Activated CD8-positive, alpha-beta T cell treated with anti-CD3 and anti-CD28 coated beads for 36 hours (primary cell): ENCODE results near the gene CHST8. TPM values are rescaled to one million over a fixed set of nuclear protein-coding genes. Genes with fewer than 3 reads are reported as not detected.

Source experiments
- ATAC-seq: fragments of 200-7000 bp; cut with Tn5 transposase; one replicate; pipeline ENCODE4 v1.10.0; 2021; ENCODE audit warnings: mild to moderate bottlenecking, moderate library complexity
- CTCF ChIA-PET: fragments of 350-600 bp; sonication (Branson Sonifier 250); formaldehyde crosslinking; loops from one replicate; lab custom pipeline; 2021; ENCODE audit warnings: antibody characterized with exemption; lab: Charles Lee
- POLR2A ChIA-PET: fragments of 350-600 bp; sonication (Branson Sonifier 250); formaldehyde crosslinking; loops from one replicate; lab custom pipeline; 2021; ENCODE audit warnings: antibody characterized with exemption; lab: Charles Lee
- DNase-seq: peaks from one replicate; pipeline ENCODE4 v3.0.0-alpha.2; 2020
- H3K27ac Mint-ChIP-seq: one replicate; pipeline ENCODE4 v1.8.0; 2021; ENCODE audit warnings: mild to moderate bottlenecking, mixed read lengths
- H3K27me3 Mint-ChIP-seq: one replicate; pipeline ENCODE4 v1.8.0; 2021; ENCODE audit warnings: mixed read lengths
- H3K36me3 Mint-ChIP-seq: one replicate; pipeline ENCODE4 v1.8.0; 2021; ENCODE audit warnings: low read depth, mixed read lengths
- H3K4me1 Mint-ChIP-seq: one replicate; pipeline ENCODE4 v1.8.0; 2021; ENCODE audit warnings: low read depth, mixed read lengths
- H3K4me3 Mint-ChIP-seq: one replicate; pipeline ENCODE4 v1.8.0; 2021; ENCODE audit warnings: mild to moderate bottlenecking, moderate library complexity, mixed read lengths
- H3K9me3 Mint-ChIP-seq: one replicate; pipeline ENCODE4 v1.8.0; 2021; ENCODE audit warnings: mixed read lengths
- CTCF ChIP-seq: fragments of 200-600 bp; IDR thresholded peaks from one replicate; pipeline ENCODE4 v1.8.0; 2022; ENCODE audit warnings: antibody characterized with exemption, mild to moderate bottlenecking
- intact Hi-C: fragments of 100-400 bp; cut with micrococcal nuclease; formaldehyde crosslinking; loops from one replicate; pipeline ENCODE4 v1.10.0; 2022
- total RNA-seq, 2 experiments: library from RNA; stranded (reverse); gene quantifications; one replicate each; pipeline ENCODE4 v1.2.3, GENCODE V29; 2021

The CHST8 gene
- total RNA-seq, 2 experiments from 2014 or later: not detected

- TF ChIP-seq CTCF: no peak
- no peaks in the 10 kb centered on the region for H3K36me3 Mint-ChIP-seq
- no peak overlapping the region for H3K4me3 Mint-ChIP-seq
- ChIA-PET POLR2A (interaction anchor here (0.6 kb wide), 1 partner anchor 660 kb away, joined by 3 read pairs; no protein-coding TSS in a partner anchor), CTCF (no interaction called here)
- H3K9me3 Mint-ChIP-seq: peaks cover 9% of the 10 kb centered on the region
- no peak for DNase-seq
- intact Hi-C loops: no loop called here
- peaks cover 4% of the 10 kb centered on the region for H3K27me3 Mint-ChIP-seq
- H3K27ac Mint-ChIP-seq: no peak overlapping the region
- H3K4me1 Mint-ChIP-seq: no peaks in the 10 kb centered on the region
- no peak for ATAC-seq
These were observed 91.4 kb downstream of the CHST8 start for GRCh38 chr19:33713194-33713593.

GRCh38 chr19:33714149-33714548 is 92.4 kb downstream of the CHST8 start:
- peaks cover 4% of the 10 kb centered on the region for H3K27me3 Mint-ChIP-seq
- no peak for DNase-seq
- H3K4me1 Mint-ChIP-seq: no peaks in the 10 kb centered on the region
- H3K4me3 Mint-ChIP-seq: no peak overlapping the region
- ChIA-PET CTCF (no interaction called here), POLR2A (interaction anchor here (0.6 kb wide), 1 partner anchor 310 kb away, joined by 3 read pairs; no protein-coding TSS in a partner anchor)
- no peaks in the 10 kb centered on the region for H3K36me3 Mint-ChIP-seq
- no peak overlapping the region for H3K27ac Mint-ChIP-seq
- intact Hi-C loops: no loop called here
- TF ChIP-seq CTCF: no peak
- no peak for ATAC-seq
- peaks cover 9% of the 10 kb centered on the region for H3K9me3 Mint-ChIP-seq

GRCh38 chr19:33715462-33715861 is 93.7 kb downstream of the CHST8 start:
- Mint-ChIP-seq H3K4me1 (no peaks in the 10 kb centered on the region), H3K9me3 (peaks cover 7% of the 10 kb centered on the region), H3K4me3 (no peak overlapping the region), H3K27me3 (peaks cover 7% of the 10 kb centered on the region), H3K27ac (no peak overlapping the region), H3K36me3 (no peaks in the 10 kb centered on the region)
- intact Hi-C loops: no loop called here
- DNase-seq: no peak
- CTCF ChIA-PET: no interaction called here
- no peak for ATAC-seq
- no peak for TF ChIP-seq CTCF
- POLR2A ChIA-PET: no interaction called here

DNA sequence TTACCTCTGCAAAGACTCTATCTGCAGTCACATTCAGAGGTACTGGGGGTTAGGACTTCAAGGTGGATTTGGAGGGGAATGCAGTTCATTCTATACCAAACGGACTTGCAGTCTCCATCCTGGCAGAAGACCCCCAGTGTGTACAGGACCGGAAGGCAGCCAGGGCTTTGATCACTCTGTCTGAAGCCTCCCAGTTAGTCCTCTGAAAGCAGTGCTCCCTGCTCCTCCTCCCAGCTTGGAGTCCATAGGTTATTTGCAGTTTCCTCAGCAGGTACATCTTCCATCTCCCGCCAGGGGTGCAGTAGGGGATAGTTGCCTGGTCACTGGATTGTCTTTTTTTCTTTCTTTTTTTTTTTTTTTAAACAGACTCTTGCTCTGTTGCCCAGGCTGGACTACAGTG is 96.1 kb downstream of the CHST8 start:
- Mint-ChIP-seq H3K4me3 (no peak overlapping the region), H3K9me3 (peaks cover 7% of the 10 kb centered on the region), H3K27me3 (peaks cover 6% of the 10 kb centered on the region), H3K4me1 (no peaks in the 10 kb centered on the region), H3K27ac (no peak overlapping the region), H3K36me3 (no peaks in the 10 kb centered on the region)
- ChIA-PET CTCF (no interaction called here), POLR2A (no interaction called here)
- TF ChIP-seq CTCF: no peak
- ATAC-seq (no peak), DNase-seq (no peak)
- intact Hi-C loops: no loop called here

DNA sequence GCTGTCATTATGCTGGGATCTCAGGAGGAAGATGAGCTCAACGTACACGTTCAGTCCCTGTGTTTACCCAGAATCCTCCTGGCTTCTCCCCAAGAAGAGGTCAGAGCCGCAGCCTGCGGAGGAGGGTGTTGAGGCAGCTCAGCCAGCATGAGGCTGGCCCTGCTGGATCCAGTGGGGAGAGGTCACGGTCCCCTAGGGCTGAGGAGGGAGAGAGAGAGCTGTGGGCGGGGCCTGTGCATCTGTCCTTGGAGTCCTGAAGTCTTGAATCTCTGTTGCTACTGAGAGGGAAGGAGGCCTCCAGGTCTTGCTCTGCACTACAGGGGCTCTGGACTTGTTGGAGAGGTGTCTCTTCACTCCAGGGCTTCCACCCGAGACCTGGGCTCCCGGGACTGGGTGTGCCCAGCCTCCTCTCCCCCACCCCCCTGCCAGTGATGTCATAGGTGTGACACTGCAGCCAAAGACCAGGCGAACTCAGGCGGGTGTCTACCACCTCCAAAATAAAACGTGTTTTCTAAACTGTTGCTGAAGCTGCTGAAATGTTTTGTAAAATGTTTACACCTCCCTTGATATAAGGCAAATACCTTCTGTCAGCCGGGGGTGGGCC is 97.0 kb downstream of the CHST8 start:
- Mint-ChIP-seq H3K36me3 (no peaks in the 10 kb centered on the region), H3K27ac (no peak overlapping the region), H3K27me3 (peaks cover 6% of the 10 kb centered on the region), H3K4me3 (no peak overlapping the region), H3K4me1 (no peaks in the 10 kb centered on the region), H3K9me3 (peaks cover 7% of the 10 kb centered on the region)
- CTCF ChIA-PET: no interaction called here
- ATAC-seq (no peak), DNase-seq (no peak)
- no peak for TF ChIP-seq CTCF
- intact Hi-C loops: no loop called here
- POLR2A ChIA-PET: no interaction called here
